Measurements from ENCODE around the gene CHSY1. TPM values are rescaled to one million over a fixed set of nuclear protein-coding genes. Genes with fewer than 3 reads are reported as not detected.

Gene CHSY1
- total RNA-seq, 1 experiment from 2014 or later: 47.0 TPM

DNA sequence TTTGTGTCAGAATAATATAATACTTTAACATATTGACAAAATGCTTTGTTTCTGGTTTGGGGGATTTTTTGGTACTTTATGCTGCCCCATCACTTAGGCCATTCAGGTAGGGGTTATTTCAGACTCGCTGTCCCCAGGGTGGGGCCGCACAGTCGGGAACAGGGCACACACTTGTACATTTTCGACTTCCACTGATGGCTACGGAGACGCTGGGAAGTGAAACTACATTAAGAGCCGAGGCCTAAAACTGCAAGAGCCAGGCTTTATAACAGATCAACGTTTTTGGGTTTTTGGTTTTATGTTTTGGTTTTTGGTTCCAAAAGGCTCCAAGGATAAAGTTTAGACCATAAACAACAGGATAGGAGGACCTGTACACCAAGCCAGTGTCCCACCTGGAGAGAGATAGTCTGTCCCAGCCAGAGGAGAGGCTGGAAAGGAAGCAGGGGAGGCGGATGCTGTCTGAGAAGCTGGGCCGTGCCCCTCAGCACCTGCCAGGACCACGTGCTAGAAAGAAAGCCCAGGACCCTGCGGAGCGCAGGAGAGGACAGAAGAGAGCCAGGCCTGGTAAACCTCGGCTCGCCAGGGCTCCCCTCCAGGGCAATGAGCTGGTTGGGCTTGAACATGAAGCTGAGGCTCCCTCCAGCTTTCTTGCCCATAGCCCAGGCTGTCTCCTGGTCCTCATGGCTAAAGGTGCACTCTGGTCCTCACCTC is 111.7 kb downstream of the CHSY1 start:
- H3K27ac ChIP-seq (ENCODE audit: low read depth, low read length, poor library complexity, severe bottlenecking): no peak overlapping the region
- H3K9me3 ChIP-seq (ENCODE audit: low read depth, low read length, poor library complexity, severe bottlenecking): no peaks in the 10 kb centered on the region
- TF ChIP-seq, protein P1, sequence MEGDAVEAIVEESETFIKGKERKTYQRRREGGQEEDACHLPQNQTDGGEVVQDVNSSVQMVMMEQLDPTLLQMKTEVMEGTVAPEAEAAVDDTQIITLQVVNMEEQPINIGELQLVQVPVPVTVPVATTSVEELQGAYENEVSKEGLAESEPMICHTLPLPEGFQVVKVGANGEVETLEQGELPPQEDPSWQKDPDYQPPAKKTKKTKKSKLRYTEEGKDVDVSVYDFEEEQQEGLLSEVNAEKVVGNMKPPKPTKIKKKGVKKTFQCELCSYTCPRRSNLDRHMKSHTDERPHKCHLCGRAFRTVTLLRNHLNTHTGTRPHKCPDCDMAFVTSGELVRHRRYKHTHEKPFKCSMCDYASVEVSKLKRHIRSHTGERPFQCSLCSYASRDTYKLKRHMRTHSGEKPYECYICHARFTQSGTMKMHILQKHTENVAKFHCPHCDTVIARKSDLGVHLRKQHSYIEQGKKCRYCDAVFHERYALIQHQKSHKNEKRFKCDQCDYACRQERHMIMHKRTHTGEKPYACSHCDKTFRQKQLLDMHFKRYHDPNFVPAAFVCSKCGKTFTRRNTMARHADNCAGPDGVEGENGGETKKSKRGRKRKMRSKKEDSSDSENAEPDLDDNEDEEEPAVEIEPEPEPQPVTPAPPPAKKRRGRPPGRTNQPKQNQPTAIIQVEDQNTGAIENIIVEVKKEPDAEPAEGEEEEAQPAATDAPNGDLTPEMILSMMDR (conservative IDR thresholded peaks at IDR 0.05; ENCODE audit: low read depth, low read length): no peak
- no peak for TF ChIP-seq EZH2 (IDR thresholded peaks at IDR 0.05; ENCODE audit: borderline replicate concordance, low read depth, low read length, poor library complexity, severe bottlenecking)
- BruUV-seq (replicated peaks): no TSS peak
- H3K36me3 ChIP-seq (ENCODE audit: insufficient read depth, low read length, poor library complexity, severe bottlenecking): no peaks in the 10 kb centered on the region
- no peak for DNase-seq (ENCODE audit: low spot score)
- intact Hi-C loops (cut with micrococcal nuclease; ENCODE audit: unreplicated experiment): no loop called here
- ChIA-PET POLR2A (ENCODE audit: low non-redundant PET) (no interaction called here), CTCF (no interaction called here)
- no peaks in the 10 kb centered on the region for H3K4me1 ChIP-seq (ENCODE audit: insufficient read depth, low read length, poor library complexity, severe bottlenecking)
- H3K4me3 ChIP-seq (ENCODE audit: low read depth, low read length, poor library complexity, severe bottlenecking): no peak overlapping the region
- no peaks in the 10 kb centered on the region for H3K27me3 ChIP-seq (replicated peaks; ENCODE audit: insufficient read depth, low read depth, low read length, poor library complexity)

DNA sequence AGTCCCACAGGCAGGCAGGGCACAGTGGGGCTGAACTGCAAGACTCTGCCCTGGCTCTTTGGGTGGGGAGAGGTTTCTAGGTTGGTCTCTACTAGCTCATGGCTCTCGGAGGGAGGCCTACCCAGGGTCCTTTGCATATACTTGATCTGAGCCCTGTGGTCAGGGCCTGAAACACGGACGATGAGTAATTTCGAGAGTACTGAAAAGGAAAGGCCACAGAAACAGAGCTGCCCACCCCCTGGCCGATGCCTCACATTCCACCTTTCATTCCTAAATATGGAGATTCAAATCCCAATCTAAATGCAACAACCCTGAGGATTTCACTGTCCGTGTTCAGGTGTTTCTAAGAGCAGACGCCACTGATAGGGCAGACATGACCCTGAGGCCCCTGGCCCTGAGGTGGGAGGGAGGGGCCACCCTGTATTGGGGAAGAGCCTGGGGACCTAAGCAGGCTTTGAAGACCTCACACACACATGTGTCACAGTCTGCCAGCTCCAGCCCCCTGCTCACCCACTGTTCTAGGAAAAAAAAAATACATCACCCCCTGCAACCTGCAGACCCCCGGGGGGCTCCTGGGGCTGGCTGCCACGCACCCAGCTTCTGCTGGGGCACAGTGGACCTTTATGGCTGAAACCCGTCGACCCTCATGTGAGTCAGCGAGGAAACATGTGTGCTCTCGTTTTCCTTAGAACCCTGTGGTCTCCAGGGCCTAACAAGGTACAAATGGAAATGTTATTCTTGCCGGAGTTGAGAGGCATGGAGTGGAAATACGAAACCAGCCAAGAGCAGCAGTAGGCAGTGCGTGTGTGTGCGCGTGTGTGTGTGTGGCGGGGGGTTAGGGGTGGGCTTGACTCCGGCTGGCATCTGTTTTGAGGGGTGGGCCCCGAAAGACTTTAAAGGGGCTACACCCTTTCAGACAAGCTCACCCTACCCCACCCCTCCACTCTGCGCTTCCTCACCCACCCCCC is 112.7 kb downstream of the CHSY1 start:
- peaks cover 6% of the 10 kb centered on the region for H3K9me3 ChIP-seq (ENCODE audit: low read depth, low read length, poor library complexity, severe bottlenecking)
- H3K4me1 ChIP-seq (ENCODE audit: insufficient read depth, low read length, poor library complexity, severe bottlenecking): no peaks in the 10 kb centered on the region
- TF ChIP-seq, protein P1 (conservative IDR thresholded peaks at IDR 0.05; ENCODE audit: low read depth, low read length): no peak
- TF ChIP-seq EZH2 (IDR thresholded peaks at IDR 0.05; ENCODE audit: borderline replicate concordance, low read depth, low read length, poor library complexity, severe bottlenecking): no peak
- H3K4me3 ChIP-seq (ENCODE audit: low read depth, low read length, poor library complexity, severe bottlenecking): no peak overlapping the region
- DNase-seq (ENCODE audit: low spot score): no peak
- CTCF ChIA-PET: no interaction called here
- no peaks in the 10 kb centered on the region for H3K36me3 ChIP-seq (ENCODE audit: insufficient read depth, low read length, poor library complexity, severe bottlenecking)
- no TSS peak for BruUV-seq (replicated peaks)
- no peak overlapping the region for H3K27ac ChIP-seq (ENCODE audit: low read depth, low read length, poor library complexity, severe bottlenecking)
- intact Hi-C loops (cut with micrococcal nuclease; ENCODE audit: unreplicated experiment): no loop called here
- H3K27me3 ChIP-seq (replicated peaks; ENCODE audit: insufficient read depth, low read depth, low read length, poor library complexity): no peaks in the 10 kb centered on the region
- POLR2A ChIA-PET (ENCODE audit: low non-redundant PET): no interaction called here

DNA sequence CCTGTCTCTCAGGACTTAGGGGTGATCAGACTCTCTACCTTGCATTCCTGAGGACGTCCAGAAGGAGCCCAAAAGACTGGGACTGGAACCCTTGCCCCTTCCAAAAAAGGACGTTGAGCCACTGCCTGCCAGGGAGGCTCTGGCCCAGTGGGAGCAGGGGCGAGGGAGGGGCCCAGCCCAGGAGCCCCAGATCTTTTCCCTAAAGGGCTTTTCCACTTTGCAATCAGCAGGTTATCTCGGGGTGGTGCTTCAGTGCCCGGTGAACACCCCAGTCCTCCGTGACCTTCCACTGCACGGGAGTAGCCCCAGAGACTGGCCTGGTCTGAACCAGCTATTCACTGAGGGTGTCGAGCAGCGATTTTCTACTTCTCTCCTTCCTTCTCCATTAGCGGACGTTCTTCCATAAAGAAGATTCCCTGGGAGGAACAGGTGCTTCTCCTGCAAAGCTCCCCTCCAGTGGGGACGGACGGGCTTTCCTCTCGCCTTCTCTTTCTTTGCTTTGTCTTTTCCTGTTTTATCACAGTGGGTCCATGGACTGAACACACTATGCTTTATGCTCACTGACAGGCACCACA is 113.7 kb downstream of the CHSY1 start:
- H3K27me3 ChIP-seq (replicated peaks; ENCODE audit: insufficient read depth, low read depth, low read length, poor library complexity): no peaks in the 10 kb centered on the region
- BruUV-seq (replicated peaks): no TSS peak
- no peak overlapping the region for H3K27ac ChIP-seq (ENCODE audit: low read depth, low read length, poor library complexity, severe bottlenecking)
- TF ChIP-seq, protein P1 (conservative IDR thresholded peaks at IDR 0.05; ENCODE audit: low read depth, low read length): no peak
- no peak for TF ChIP-seq EZH2 (IDR thresholded peaks at IDR 0.05; ENCODE audit: borderline replicate concordance, low read depth, low read length, poor library complexity, severe bottlenecking)
- intact Hi-C loops (cut with micrococcal nuclease; ENCODE audit: unreplicated experiment): no loop called here
- POLR2A ChIA-PET (ENCODE audit: low non-redundant PET): no interaction called here
- H3K4me3 ChIP-seq (ENCODE audit: low read depth, low read length, poor library complexity, severe bottlenecking): no peak overlapping the region
- DNase-seq (ENCODE audit: low spot score): no peak
- H3K4me1 ChIP-seq (ENCODE audit: insufficient read depth, low read length, poor library complexity, severe bottlenecking): no peaks in the 10 kb centered on the region
- CTCF ChIA-PET: no interaction called here
- no peaks in the 10 kb centered on the region for H3K36me3 ChIP-seq (ENCODE audit: insufficient read depth, low read length, poor library complexity, severe bottlenecking)
- H3K9me3 ChIP-seq (ENCODE audit: low read depth, low read length, poor library complexity, severe bottlenecking): peaks cover 7% of the 10 kb centered on the region
